8988T (cell line): Measurements from ENCODE around the gene AGAP3.

Experiments
- DNase-seq: peaks from one replicate; pipeline ENCODE4 v3.0.0; 2011

AGAP3 gene

GRCh38 chr7:151137791-151138152 lies 51.5 kb downstream of the AGAP3 start:
- DNase-seq: no peak

GRCh38 chr7:151138153-151138851 lies 52.0 kb downstream of the AGAP3 start:
- DNase-seq: peak; percentile 18

GRCh38 chr7:151139071-151139790 lies 53.0 kb downstream of the AGAP3 start:
- peak; percentile 60 for DNase-seq

GRCh38 chr7:151139791-151140190 lies 53.5 kb downstream of the AGAP3 start:
- no peak for DNase-seq

GRCh38 chr7:151140826-151141225 lies 54.6 kb downstream of the AGAP3 start:
- DNase-seq: no peak

- DNase-seq: no peak
Observed at GRCh38 chr7:151141311-151141854, 55.1 kb downstream of the AGAP3 start.

GRCh38 chr7:151141855-151142685 lies 55.8 kb downstream of the AGAP3 start:
- DNase-seq: no peak

- DNase-seq: no peak
Observed at GRCh38 chr7:151142686-151143040, 56.4 kb downstream of the AGAP3 start.

- DNase-seq: no peak
Observed at GRCh38 chr7:151143261-151144015, 57.2 kb downstream of the AGAP3 start.

GRCh38 chr7:151144387-151144786 lies 58.1 kb downstream of the AGAP3 start:
- DNase-seq: no peak

- no peak for DNase-seq
Observed at GRCh38 chr7:151146761-151147160, 60.5 kb downstream of the AGAP3 start.

- DNase-seq: no peak
Observed at GRCh38 chr7:151148319-151149259, 62.3 kb downstream of the AGAP3 start.

- no peak for DNase-seq
Observed at GRCh38 chr7:151150388-151150787, 64.1 kb downstream of the AGAP3 start.

GRCh38 chr7:151152643-151153513 lies 66.6 kb downstream of the AGAP3 start:
- DNase-seq: no peak

- DNase-seq: no peak
Observed at GRCh38 chr7:151157645-151158329, 71.5 kb downstream of the AGAP3 start.

GRCh38 chr7:151161757-151162156 lies 75.5 kb downstream of the AGAP3 start:
- no peak for DNase-seq

GRCh38 chr7:151166629-151167196 lies 80.4 kb downstream of the AGAP3 start:
- DNase-seq: no peak

GRCh38 chr7:151167197-151167961 lies 81.1 kb downstream of the AGAP3 start, which contains the start of gene GBX1:
Gene GBX1, minus strand, starts transcription at chr7:151167694. Its CDS starts 146 bp downstream, at chr7:151167548.
- DNase-seq: peak; percentile 58
